Measurements from ENCODE around the gene PAX2.
A peak's percentile ranks its signal among the peaks of the same experiment; 100 is the strongest.

PAX2 gene

DNA sequence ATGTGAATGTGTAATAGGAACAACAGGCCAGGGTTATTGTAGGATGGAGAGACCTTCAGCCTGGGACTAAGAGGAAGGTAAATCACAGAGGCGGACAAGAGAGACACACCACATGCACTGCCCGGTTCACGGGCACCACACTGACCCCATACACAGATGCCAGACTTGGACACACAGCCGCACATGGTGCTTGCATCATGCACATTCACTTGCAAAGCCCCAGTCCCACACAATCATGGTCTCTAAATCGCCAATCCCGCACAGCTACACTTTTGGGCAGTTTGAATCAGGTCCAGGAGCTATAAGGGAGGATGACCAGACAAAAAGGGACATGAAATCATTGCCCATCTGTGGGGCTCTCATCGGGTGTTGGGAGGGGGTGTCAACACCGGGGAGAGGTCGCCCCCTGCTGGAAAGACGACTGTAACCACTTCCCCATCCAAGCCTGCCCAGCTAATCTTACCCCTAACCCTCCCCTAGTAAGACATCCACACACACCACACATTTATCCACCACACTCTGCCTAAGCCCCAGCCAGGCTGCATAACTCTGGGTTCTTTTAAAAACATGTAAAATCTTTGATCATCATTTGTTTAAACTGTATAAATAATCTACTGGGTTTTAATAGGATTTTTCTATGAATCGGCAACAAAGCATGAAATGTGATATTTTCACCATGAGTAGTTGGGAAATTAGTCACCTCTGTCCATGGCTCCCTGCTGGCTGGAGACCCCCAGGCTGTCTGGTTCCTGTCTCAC is 126.8 kb downstream of the PAX2 start:
- TF ChIP-seq, protein P1, sequence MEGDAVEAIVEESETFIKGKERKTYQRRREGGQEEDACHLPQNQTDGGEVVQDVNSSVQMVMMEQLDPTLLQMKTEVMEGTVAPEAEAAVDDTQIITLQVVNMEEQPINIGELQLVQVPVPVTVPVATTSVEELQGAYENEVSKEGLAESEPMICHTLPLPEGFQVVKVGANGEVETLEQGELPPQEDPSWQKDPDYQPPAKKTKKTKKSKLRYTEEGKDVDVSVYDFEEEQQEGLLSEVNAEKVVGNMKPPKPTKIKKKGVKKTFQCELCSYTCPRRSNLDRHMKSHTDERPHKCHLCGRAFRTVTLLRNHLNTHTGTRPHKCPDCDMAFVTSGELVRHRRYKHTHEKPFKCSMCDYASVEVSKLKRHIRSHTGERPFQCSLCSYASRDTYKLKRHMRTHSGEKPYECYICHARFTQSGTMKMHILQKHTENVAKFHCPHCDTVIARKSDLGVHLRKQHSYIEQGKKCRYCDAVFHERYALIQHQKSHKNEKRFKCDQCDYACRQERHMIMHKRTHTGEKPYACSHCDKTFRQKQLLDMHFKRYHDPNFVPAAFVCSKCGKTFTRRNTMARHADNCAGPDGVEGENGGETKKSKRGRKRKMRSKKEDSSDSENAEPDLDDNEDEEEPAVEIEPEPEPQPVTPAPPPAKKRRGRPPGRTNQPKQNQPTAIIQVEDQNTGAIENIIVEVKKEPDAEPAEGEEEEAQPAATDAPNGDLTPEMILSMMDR (IDR thresholded peaks at IDR 0.05; ENCODE audit: low read depth, low read length, missing control alignments) = peak; percentile 66
- DNase-seq (ENCODE audit: low read depth) = peak; percentile 51
- no peak overlapping the region for H3K4me3 ChIP-seq (ENCODE audit: low read depth, low read length)
- in situ Hi-C loops (cut with HindIII; ENCODE audit: low sequenced_read_pairs) = no loop called here

DNA sequence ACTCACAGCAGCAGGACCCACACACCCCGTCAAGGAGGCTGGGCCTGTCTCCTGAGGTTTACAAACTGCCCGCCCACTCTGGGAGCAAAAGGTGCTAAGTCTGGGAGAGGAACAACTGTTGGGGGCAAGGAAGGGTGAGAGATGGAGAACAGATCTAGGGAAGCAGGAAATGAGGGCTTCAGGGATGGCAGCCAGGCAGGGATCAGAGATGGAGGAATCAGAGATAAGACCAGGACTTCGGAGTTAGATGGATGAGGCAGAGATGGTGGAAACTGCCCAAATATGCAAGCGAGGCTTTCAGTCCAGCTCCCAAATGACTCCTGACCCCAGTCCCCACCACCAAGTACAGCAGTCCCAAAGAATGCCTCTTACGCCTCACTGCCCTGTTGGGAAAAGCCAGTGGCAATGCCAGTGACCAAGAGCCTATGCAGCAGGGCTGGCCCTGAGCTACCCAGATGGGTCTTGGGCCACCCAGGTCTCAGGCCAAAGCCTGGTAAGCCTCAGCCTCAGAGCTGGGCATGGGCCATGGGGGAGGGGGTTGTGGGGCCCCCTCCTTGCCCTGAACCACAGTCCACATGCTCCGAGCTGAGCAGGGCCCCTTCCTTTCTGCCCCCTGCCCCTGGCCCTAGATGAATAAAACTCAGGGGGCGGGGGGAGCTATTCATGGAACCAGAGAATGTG is 127.9 kb downstream of the PAX2 start:
- no peak for DNase-seq (ENCODE audit: low read depth)
- H3K4me3 ChIP-seq (ENCODE audit: low read depth, low read length) = no peak overlapping the region
- TF ChIP-seq, protein P1 (IDR thresholded peaks at IDR 0.05; ENCODE audit: low read depth, low read length, missing control alignments) = no peak
- in situ Hi-C loops (cut with HindIII; ENCODE audit: low sequenced_read_pairs) = no loop called here

DNA sequence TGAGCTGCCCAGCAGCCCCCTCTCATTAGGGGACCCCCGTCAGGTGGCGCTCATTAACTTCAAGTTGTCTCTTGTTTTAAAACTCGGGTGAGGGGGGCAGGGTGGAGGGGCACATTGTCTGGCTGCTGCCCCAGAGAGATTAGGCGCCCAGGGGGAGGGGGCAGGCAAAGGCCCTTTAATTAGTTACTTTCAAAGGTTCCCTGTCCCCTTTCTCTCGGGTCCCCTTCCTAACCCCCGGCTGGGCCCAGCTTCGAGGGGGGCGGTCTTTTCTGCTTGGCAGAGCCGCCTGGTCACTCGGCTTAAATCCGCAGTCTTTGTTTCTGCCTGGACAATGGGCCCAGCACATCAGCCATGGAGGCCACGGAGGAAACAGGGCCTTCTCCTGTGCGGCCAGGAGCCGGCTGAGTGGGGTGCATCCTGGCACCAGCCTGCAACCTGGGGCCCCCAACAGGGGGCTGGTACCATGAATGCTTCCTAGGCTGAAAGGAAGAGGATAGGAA is 128.5 kb downstream of the PAX2 start:
- no peak overlapping the region for H3K4me3 ChIP-seq (ENCODE audit: low read depth, low read length)
- no peak for DNase-seq (ENCODE audit: low read depth)
- TF ChIP-seq, protein P1 (IDR thresholded peaks at IDR 0.05; ENCODE audit: low read depth, low read length, missing control alignments) = no peak
- in situ Hi-C loops (cut with HindIII; ENCODE audit: low sequenced_read_pairs) = no loop called here

DNA sequence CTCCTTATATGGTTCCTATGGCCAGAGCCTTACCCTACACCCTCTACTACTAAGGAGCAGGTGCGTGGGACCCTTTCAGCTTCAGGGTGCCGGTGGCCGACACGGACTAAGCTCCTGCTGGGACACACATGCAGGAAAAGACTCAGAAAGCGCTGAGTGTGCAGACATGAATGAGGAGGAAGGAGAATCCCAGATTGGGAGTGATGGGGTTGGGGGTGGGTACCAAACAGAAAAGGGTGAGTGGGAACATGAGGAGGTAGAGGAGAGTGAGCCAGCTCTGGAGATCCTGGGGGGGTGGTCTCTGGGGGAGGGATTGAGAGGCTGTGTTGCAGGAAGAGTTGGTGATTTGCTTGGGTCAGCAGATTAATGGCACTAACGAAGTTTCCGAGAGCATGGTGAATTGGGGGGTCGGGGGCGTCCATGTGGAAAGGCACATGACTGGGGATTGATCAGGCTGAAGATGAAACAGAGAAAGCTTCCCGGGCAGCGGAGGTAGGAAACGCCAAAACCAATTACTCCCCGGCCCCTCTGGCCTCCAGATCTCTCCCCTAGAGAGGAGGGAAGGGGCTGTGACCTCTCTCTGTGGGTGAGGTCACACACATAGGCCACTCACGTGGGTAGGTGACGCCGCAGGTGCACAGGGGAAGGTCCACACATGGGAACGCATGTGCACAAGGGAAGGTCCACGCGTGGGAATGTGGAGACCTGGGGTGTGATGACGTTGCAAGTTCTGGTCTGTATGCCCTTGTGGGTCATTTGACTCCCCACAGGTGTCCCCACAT is 129.5 kb downstream of the PAX2 start:
- TF ChIP-seq, protein P1 (IDR thresholded peaks at IDR 0.05; ENCODE audit: low read depth, low read length, missing control alignments) = no peak
- DNase-seq (ENCODE audit: low read depth) = no peak
- no peak overlapping the region for H3K4me3 ChIP-seq (ENCODE audit: low read depth, low read length)
- in situ Hi-C loops (cut with HindIII; ENCODE audit: low sequenced_read_pairs) = loop anchor here (25.0 kb wide), 1 partner anchor 538 kb away; the partner anchor contains the start of genes PKD2L1 and SCD

DNA sequence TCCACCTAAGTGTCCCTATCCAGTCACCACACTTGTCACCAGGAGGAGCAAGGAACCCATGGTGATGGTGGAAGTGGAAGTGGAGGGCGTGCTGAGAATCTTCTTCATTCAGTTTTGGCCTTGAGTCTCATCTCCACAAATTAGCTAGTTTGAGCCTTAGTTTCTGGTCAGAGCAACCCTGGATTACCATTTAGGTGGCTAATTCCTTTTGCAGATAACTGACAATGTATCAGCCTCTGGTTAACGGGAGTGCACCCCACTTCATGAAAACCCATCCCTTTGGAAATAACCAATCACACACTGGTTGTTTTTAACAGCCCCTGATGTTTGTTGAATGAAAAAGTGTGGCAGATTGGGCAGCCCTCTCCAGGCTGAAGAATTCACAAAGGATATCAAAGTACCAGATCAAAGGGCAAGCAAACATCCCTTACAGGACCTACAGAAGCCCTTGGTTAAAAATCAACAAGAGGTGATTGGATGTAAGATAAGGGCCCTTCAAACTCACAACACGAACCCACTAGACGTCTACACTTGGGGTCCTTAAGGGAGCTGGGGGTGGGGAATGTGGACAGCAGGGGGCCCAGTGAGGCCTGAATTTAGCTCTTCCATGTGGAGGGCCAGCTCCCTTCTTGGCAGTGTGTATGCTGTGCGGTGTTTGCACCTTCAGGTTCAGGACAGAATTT is 130.2 kb downstream of the PAX2 start:
- in situ Hi-C loops (cut with HindIII; ENCODE audit: low sequenced_read_pairs) = loop anchor here (25.0 kb wide), 1 partner anchor 538 kb away; the partner anchor contains the start of genes PKD2L1 and SCD
- no peak for DNase-seq (ENCODE audit: low read depth)
- TF ChIP-seq, protein P1 (IDR thresholded peaks at IDR 0.05; ENCODE audit: low read depth, low read length, missing control alignments) = no peak

More for the DNA sequence above, 130.2 kb downstream of the PAX2 start:
- H3K4me3 ChIP-seq (ENCODE audit: low read depth, low read length) = no peak overlapping the region

Measured in astrocyte of the cerebellum (primary cell).